ENCODE measurements around the gene PPFIA3. TPM values are rescaled to one million over a fixed set of nuclear protein-coding genes. Genes with fewer than 3 reads are reported as not detected.

The PPFIA3 gene
- total and polyA plus RNA-seq, 2 experiments from 2014 or later, result 25.4 to 29.7 TPM

GRCh38 chr19:49153167-49153809 lies 33.9 kb downstream of the PPFIA3 start:
- Histone ChIP-seq H3K27ac (ENCODE audit: low read depth) (no peak overlapping the region), H3K27me3 (ENCODE audit: insufficient read depth) (peaks cover 8% of the 10 kb centered on the region), H3K4me3 (no peak overlapping the region), H3K4me1 (ENCODE audit: insufficient read depth) (peaks cover 18% of the 10 kb centered on the region), H3K9me2 (ENCODE audit: insufficient read depth) (peaks cover 12% of the 10 kb centered on the region), H3F3A (replicated peaks; ENCODE audit: low read depth) (peaks cover 17% of the 10 kb centered on the region), H3K4me2 (no peak overlapping the region), H3K79me2 (replicated peaks; ENCODE audit: insufficient read depth) (no peaks in the 10 kb centered on the region), H4K20me1 (replicated peaks; ENCODE audit: insufficient read depth) (no peaks in the 10 kb centered on the region), H2AFZ (no peak overlapping the region), H3K36me3 (ENCODE audit: insufficient read depth) (no peaks in the 10 kb centered on the region)
- DNase-seq (ENCODE audit: low spot score) (no peak), ATAC-seq (no peak)
- Mint-ChIP-seq H3K27ac (no peak overlapping the region), H3K4me1 (peaks cover 38% of the 10 kb centered on the region), H3K36me3 (ENCODE audit: low read depth) (peaks cover 9% of the 10 kb centered on the region; the same call in 2 of the 3 replicates), H3K9me3 (peaks cover 13% of the 10 kb centered on the region), H3K27me3 (ENCODE audit: insufficient read depth, low read depth, poor library complexity) (peaks cover 29% of the 10 kb centered on the region), H3K4me3 (peak overlapping the region; percentile 3; the same call in 1 of the 3 replicates)
- TF ChIP-seq CTCF (conservative IDR thresholded peaks at IDR 0.05; ENCODE audit: low read depth in 2 of 2) (no peak), EZH2 (IDR thresholded peaks at IDR 0.05; ENCODE audit: low read depth, unreplicated experiment) (no peak), ZNF114 (CRISPR knock-in tag; IDR thresholded peaks at IDR 0.05) (no peak), POLR2AphosphoS5 (IDR thresholded peaks at IDR 0.05; ENCODE audit: low read depth) (no peak), ZNF331 (CRISPR knock-in tag; IDR thresholded peaks at IDR 0.05; ENCODE audit: low read depth) (no peak), REST (IDR thresholded peaks at IDR 0.05; ENCODE audit: unreplicated experiment) (no peak), ETS1 (IDR thresholded peaks at IDR 0.05) (no peak)

- Histone ChIP-seq H3K27me3 (ENCODE audit: insufficient read depth) (peaks cover 13% of the 10 kb centered on the region), H3K4me2 (no peak overlapping the region), H3K36me3 (ENCODE audit: insufficient read depth) (no peaks in the 10 kb centered on the region), H2AFZ (no peak overlapping the region), H3K4me3 (no peak overlapping the region), H4K20me1 (replicated peaks; ENCODE audit: insufficient read depth) (no peaks in the 10 kb centered on the region), H3K9me2 (ENCODE audit: insufficient read depth) (peaks cover 12% of the 10 kb centered on the region), H3K79me2 (replicated peaks; ENCODE audit: insufficient read depth) (no peaks in the 10 kb centered on the region), H3K27ac (ENCODE audit: low read depth) (no peak overlapping the region), H3K4me1 (ENCODE audit: insufficient read depth) (peaks cover 14% of the 10 kb centered on the region), H3F3A (replicated peaks; ENCODE audit: low read depth) (peaks cover 13% of the 10 kb centered on the region)
- peaks cover 12% of the 10 kb centered on the region for H3K9me3 Mint-ChIP-seq
- ATAC-seq (no peak), DNase-seq (ENCODE audit: low spot score) (no peak)
- H3K4me3 Mint-ChIP-seq, result peak overlapping the region; percentile 16; the same call in 1 of the 3 replicates
- H3K4me1 Mint-ChIP-seq, result peaks cover 39% of the 10 kb centered on the region
- peaks cover 11% of the 10 kb centered on the region; the same call in 2 of the 3 replicates for H3K36me3 Mint-ChIP-seq (ENCODE audit: low read depth)
- no peak overlapping the region for H3K27ac Mint-ChIP-seq
- H3K27me3 Mint-ChIP-seq (ENCODE audit: insufficient read depth, low read depth, poor library complexity), result peaks cover 32% of the 10 kb centered on the region
- TF ChIP-seq ZNF462 (CRISPR knock-in tag; IDR thresholded peaks at IDR 0.05), result no peak
Observed at GRCh38 chr19:49154279-49154678, 34.9 kb downstream of the PPFIA3 start.
